HepG2 (cell line): Measurements from ENCODE around the gene WNT3. TPM values are rescaled to one million over a fixed set of nuclear protein-coding genes. Genes with fewer than 3 reads are reported as not detected.

Experiments used
- BRD4 ChIP-seq: sonication (generic); formaldehyde crosslinking; IDR thresholded peaks from 2 replicates; pipeline ENCODE4 v1.4.0; 2020; ENCODE audit warnings: missing genetic modification reagents
- DMAP1 ChIP-seq: IDR thresholded peaks from 2 replicates; pipeline ENCODE4 v1.6.1; 2016
- DR1 ChIP-seq: sonication (generic); formaldehyde crosslinking; IDR thresholded peaks from 2 replicates; pipeline ENCODE4 v1.8.0; 2021; ENCODE audit warnings: mild to moderate bottlenecking, missing genetic modification reagents, inconsistent platforms
- HES4 ChIP-seq: sonication (generic); formaldehyde crosslinking; IDR thresholded peaks from 2 replicates; pipeline ENCODE4 v1.9.0; 2021; ENCODE audit warnings: mild to moderate bottlenecking, missing genetic modification reagents, borderline replicate concordance
- HHEX ChIP-seq: IDR thresholded peaks from 2 replicates; pipeline ENCODE4 v1.6.1; 2016; ENCODE audit warnings: control low read depth
- KDM2A ChIP-seq: sonication (generic); formaldehyde crosslinking; IDR thresholded peaks from 2 replicates; pipeline ENCODE4 v1.4.0; 2020; ENCODE audit warnings: low read depth, missing genetic modification reagents, borderline replicate concordance
- KDM3A ChIP-seq: IDR thresholded peaks from 2 replicates; pipeline ENCODE4 v1.6.1; 2018; ENCODE audit warnings: low read depth, missing compliant biosample characterization
- RAD51 ChIP-seq: fragments of 450-650 bp; IDR thresholded peaks from 2 replicates; pipeline ENCODE4 v1.6.1; 2016; ENCODE audit warnings: borderline replicate concordance
- SALL2 ChIP-seq: sonication (generic); formaldehyde crosslinking; IDR thresholded peaks from 2 replicates; pipeline ENCODE4 v1.8.1; 2023; ENCODE audit warnings: mild to moderate bottlenecking, missing genetic modification reagents, inconsistent platforms
- SKIL ChIP-seq: sonication (generic); formaldehyde crosslinking; IDR thresholded peaks from 2 replicates; pipeline ENCODE4 v1.8.0; 2022; ENCODE audit warnings: missing genetic modification reagents, mild to moderate bottlenecking, moderate library complexity, borderline replicate concordance
- TARDBP ChIP-seq: sonication (generic); formaldehyde crosslinking; IDR thresholded peaks from 2 replicates; pipeline ENCODE4 v1.8.0; 2022; ENCODE audit warnings: mild to moderate bottlenecking, missing genetic modification reagents
- ZBTB7A ChIP-seq: sonication (generic); formaldehyde crosslinking; IDR thresholded peaks from 2 replicates; pipeline ENCODE4 v1.8.0; 2022; ENCODE audit warnings: mild to moderate bottlenecking, missing genetic modification reagents
- ZNF124 ChIP-seq: sonication (generic); formaldehyde crosslinking; IDR thresholded peaks from 2 replicates; pipeline ENCODE4 v1.4.0; 2020; ENCODE audit warnings: missing genetic modification reagents
- ZNF142 ChIP-seq: sonication (generic); formaldehyde crosslinking; IDR thresholded peaks from 2 replicates; pipeline ENCODE4 v1.4.0; 2020; ENCODE audit warnings: missing genetic modification reagents
- ZNF33A ChIP-seq: sonication (generic); formaldehyde crosslinking; IDR thresholded peaks from 2 replicates; pipeline ENCODE4 v1.5.1; 2020; ENCODE audit warnings: missing genetic modification reagents, mild to moderate bottlenecking, moderate library complexity, borderline replicate concordance
- ZNF430 ChIP-seq: sonication (generic); formaldehyde crosslinking; IDR thresholded peaks from 2 replicates; pipeline ENCODE4 v1.9.0; 2021; ENCODE audit warnings: mild to moderate bottlenecking, missing genetic modification reagents
- ZNF460 ChIP-seq: sonication (generic); formaldehyde crosslinking; IDR thresholded peaks from 2 replicates; pipeline ENCODE4 v1.5.1; 2020; ENCODE audit warnings: missing genetic modification reagents, mild to moderate bottlenecking, borderline replicate concordance
- ZSCAN5A ChIP-seq: sonication (generic); formaldehyde crosslinking; IDR thresholded peaks from 2 replicates; pipeline ENCODE4 v1.8.0; 2022; ENCODE audit warnings: mild to moderate bottlenecking, missing genetic modification reagents, borderline replicate concordance
- polyA plus RNA-seq, 8 experiments: library from polyadenylated mRNA; depleted of rRNA in 3 of 8; stranded (reverse) in 7 of 8; unstranded in 1 of 8; fragments of >200 nt; fragmentation: Illumina TruSeq in 4 of 8; extraction: Trizol in 4 of 8; gene quantifications; 2 replicates each; pipeline versions ENCODE4 v1.2.1 to v1.2.3, GENCODE V29; 2011 to 2016; ENCODE audit warnings: low read depth in 4 of 8, missing spikeins in 1 of 8, mixed read lengths in 1 of 8; ENCODE audit not compliant: insufficient read depth in 1 of 8
- total RNA-seq, 5 experiments: library from RNA; depleted of rRNA; stranded (reverse); fragments of >200 nt; fragmentation: Illumina TruSeq; extraction: Trizol; gene quantifications; 2 replicates each; pipeline ENCODE4 v1.2.3, GENCODE V29; 2016; ENCODE audit warnings: low read depth in 1 of 5

WNT3 gene
- total and polyA plus RNA-seq, 2 of the 13 experiments (the other 11 are each of a cell fraction or from before 2014, with no cell fraction given) = 8.5 to 10.3 TPM

GRCh38 chr17:46782250-46782953 lies 36.1 kb downstream of the WNT3 start (continued):
- 0 out of 2 replicates have a peak, but pooled peaks have one; percentile 26 for TF ChIP-seq TARDBP
- peak; percentile 76 for TF ChIP-seq KDM3A (CRISPR knock-in tag)
- no peak for TF ChIP-seq ZNF33A
- TF ChIP-seq BRD4 = no peak
- no peak for TF ChIP-seq ZNF460 (CRISPR knock-in tag)
- no peak for TF ChIP-seq HHEX
- TF ChIP-seq RAD51 = no peak
- TF ChIP-seq ZBTB7A = no peak
- TF ChIP-seq SALL2 = no peak
- peak; percentile 80; the same call in 1 of the 2 replicates for TF ChIP-seq ZNF124 (CRISPR knock-in tag)
- TF ChIP-seq DR1 (CRISPR knock-in tag) = no peak
- peak; percentile 74 for TF ChIP-seq KDM2A (CRISPR knock-in tag)
- TF ChIP-seq ZNF142 (CRISPR knock-in tag) = no peak
- TF ChIP-seq HES4 (CRISPR knock-in tag) = no peak
- peak; percentile 49 for TF ChIP-seq ZNF430 (CRISPR knock-in tag)
- no peak for TF ChIP-seq SKIL
- no peak for TF ChIP-seq DMAP1 (CRISPR knock-in tag)
- no peak for TF ChIP-seq ZSCAN5A (CRISPR knock-in tag)
